Activated CD4-positive, alpha-beta T cell treated with anti-CD3 and anti-CD28 coated beads, Interleukin-2, amount 10 ng/mL, durations not matched to agents 7 days and 5 days (primary cell): ENCODE results near the gene PARVA. TPM values are rescaled to one million over a fixed set of nuclear protein-coding genes. Genes with fewer than 3 reads are reported as not detected.

Experiments used
- CTCF ChIA-PET: fragments of 350-600 bp; sonication (Branson Sonifier 250); formaldehyde crosslinking; loops from one replicate; lab custom pipeline; 2021; ENCODE audit warnings: antibody characterized with exemption; lab: Charles Lee
- POLR2A ChIA-PET: fragments of 350-600 bp; sonication (Branson Sonifier 250); formaldehyde crosslinking; loops from one replicate; lab custom pipeline; 2021; ENCODE audit warnings: antibody characterized with exemption; lab: Charles Lee
- DNase-seq: peaks from one replicate; pipeline ENCODE4 v3.0.0-alpha.2; 2020
- H3K27ac Mint-ChIP-seq: one replicate; pipeline ENCODE4 v1.8.0; 2021; ENCODE audit warnings: mild to moderate bottlenecking, moderate library complexity, mixed read lengths
- H3K27me3 Mint-ChIP-seq: one replicate; pipeline ENCODE4 v1.8.0; 2021; ENCODE audit warnings: mixed read lengths
- H3K36me3 Mint-ChIP-seq: one replicate; pipeline ENCODE4 v1.8.0; 2021; ENCODE audit warnings: low read depth, mixed read lengths
- H3K4me1 Mint-ChIP-seq: one replicate; pipeline ENCODE4 v1.8.0; 2021; ENCODE audit warnings: mixed read lengths
- H3K4me3 Mint-ChIP-seq: one replicate; pipeline ENCODE4 v1.8.0; 2021; ENCODE audit warnings: mild to moderate bottlenecking, moderate library complexity, mixed read lengths
- H3K9me3 Mint-ChIP-seq: one replicate; pipeline ENCODE4 v1.8.0; 2021; ENCODE audit warnings: mixed read lengths
- total RNA-seq, 2 experiments: library from RNA; stranded (reverse); gene quantifications; one replicate each; pipeline ENCODE4 v1.2.3, GENCODE V29; 2021

PARVA gene
- total RNA-seq, 2 experiments from 2014 or later = 0.22 TPM; not detected in 1

GRCh38 chr11:12413141-12414052 is 36.0 kb downstream of the PARVA start:
- no peak for DNase-seq
- H3K9me3 Mint-ChIP-seq = no peaks in the 10 kb centered on the region
- no peak overlapping the region for H3K27ac Mint-ChIP-seq
- no peak overlapping the region for H3K4me3 Mint-ChIP-seq
- no peaks in the 10 kb centered on the region for H3K36me3 Mint-ChIP-seq
- peaks cover 10% of the 10 kb centered on the region for H3K27me3 Mint-ChIP-seq
- CTCF ChIA-PET = no interaction called here
- POLR2A ChIA-PET = no interaction called here
- H3K4me1 Mint-ChIP-seq = no peaks in the 10 kb centered on the region

GRCh38 chr11:12414611-12415010 is 37.2 kb downstream of the PARVA start:
- CTCF ChIA-PET = no interaction called here
- H3K27me3 Mint-ChIP-seq = peaks cover 10% of the 10 kb centered on the region
- H3K9me3 Mint-ChIP-seq = no peaks in the 10 kb centered on the region
- H3K27ac Mint-ChIP-seq = no peak overlapping the region
- DNase-seq = no peak
- POLR2A ChIA-PET = no interaction called here
- no peaks in the 10 kb centered on the region for H3K36me3 Mint-ChIP-seq
- no peak overlapping the region for H3K4me3 Mint-ChIP-seq
- H3K4me1 Mint-ChIP-seq = no peaks in the 10 kb centered on the region

- Mint-ChIP-seq H3K27ac (no peak overlapping the region), H3K4me3 (no peak overlapping the region), H3K27me3 (peaks cover 10% of the 10 kb centered on the region), H3K9me3 (no peaks in the 10 kb centered on the region), H3K4me1 (no peaks in the 10 kb centered on the region), H3K36me3 (no peaks in the 10 kb centered on the region)
- DNase-seq = no peak
- POLR2A ChIA-PET = no interaction called here
- CTCF ChIA-PET = no interaction called here
Measured at GRCh38 chr11:12415342-12415966, 38.1 kb downstream of the PARVA start.

GRCh38 chr11:12416552-12416951 is 39.2 kb downstream of the PARVA start:
- Mint-ChIP-seq H3K4me3 (no peak overlapping the region), H3K27me3 (peaks cover 16% of the 10 kb centered on the region)
- CTCF ChIA-PET = no interaction called here

GRCh38 chr11:12417691-12418611 is 40.6 kb downstream of the PARVA start:
- H3K9me3 Mint-ChIP-seq = no peaks in the 10 kb centered on the region
- POLR2A ChIA-PET = no interaction called here
- H3K4me1 Mint-ChIP-seq = no peaks in the 10 kb centered on the region
- no peak for DNase-seq
- H3K27me3 Mint-ChIP-seq = peaks cover 16% of the 10 kb centered on the region
- H3K27ac Mint-ChIP-seq = no peak overlapping the region
- no peaks in the 10 kb centered on the region for H3K36me3 Mint-ChIP-seq
- H3K4me3 Mint-ChIP-seq = no peak overlapping the region
- CTCF ChIA-PET = no interaction called here

More at GRCh38 chr11:12416552-12416951, 39.2 kb downstream of the PARVA start:
- POLR2A ChIA-PET = no interaction called here
- no peaks in the 10 kb centered on the region for H3K4me1 Mint-ChIP-seq
- H3K36me3 Mint-ChIP-seq = no peaks in the 10 kb centered on the region
- DNase-seq = no peak
- no peaks in the 10 kb centered on the region for H3K9me3 Mint-ChIP-seq
- H3K27ac Mint-ChIP-seq = no peak overlapping the region

- Mint-ChIP-seq H3K9me3 (no peaks in the 10 kb centered on the region), H3K4me1 (no peaks in the 10 kb centered on the region), H3K27ac (no peak overlapping the region), H3K4me3 (no peak overlapping the region), H3K36me3 (no peaks in the 10 kb centered on the region), H3K27me3 (peaks cover 12% of the 10 kb centered on the region)
- ChIA-PET POLR2A (no interaction called here), CTCF (interaction anchor here (1.2 to 1.3 kb wide), 4 partner anchors 10 to 473 kb away, joined by 3 to 4 read pairs (median 3); no protein-coding TSS in a partner anchor)
- no peak for DNase-seq
Measured at GRCh38 chr11:12420040-12420439, 42.7 kb downstream of the PARVA start.

GRCh38 chr11:12420706-12421105 is 43.3 kb downstream of the PARVA start:
- CTCF ChIA-PET = interaction anchor here (0.6 to 1.3 kb wide), 5 partner anchors 9 to 782 kb away, joined by 3 to 4 read pairs (median 3); no protein-coding TSS in a partner anchor
- no peak for DNase-seq
- Mint-ChIP-seq H3K27ac (no peak overlapping the region), H3K9me3 (no peaks in the 10 kb centered on the region), H3K27me3 (peaks cover 12% of the 10 kb centered on the region), H3K36me3 (no peaks in the 10 kb centered on the region), H3K4me1 (no peaks in the 10 kb centered on the region), H3K4me3 (no peak overlapping the region)
- POLR2A ChIA-PET = no interaction called here

GRCh38 chr11:12421386-12421785 is 44.0 kb downstream of the PARVA start:
- Mint-ChIP-seq H3K36me3 (no peaks in the 10 kb centered on the region), H3K27ac (no peak overlapping the region), H3K9me3 (no peaks in the 10 kb centered on the region), H3K27me3 (peaks cover 9% of the 10 kb centered on the region), H3K4me3 (no peak overlapping the region), H3K4me1 (no peaks in the 10 kb centered on the region)
- CTCF ChIA-PET = interaction anchor here (0.6 to 1.2 kb wide), 2 partner anchors 51 to 783 kb away, joined by 3 read pairs; no protein-coding TSS in a partner anchor
- POLR2A ChIA-PET = no interaction called here
- no peak for DNase-seq

GRCh38 chr11:12426176-12426575 is 48.8 kb downstream of the PARVA start:
- no peak for DNase-seq
- ChIA-PET POLR2A (no interaction called here), CTCF (no interaction called here)
- H3K9me3 Mint-ChIP-seq = no peaks in the 10 kb centered on the region
- H3K27ac Mint-ChIP-seq = peak overlapping the region; percentile 20
- H3K4me3 Mint-ChIP-seq = no peak overlapping the region
- no peaks in the 10 kb centered on the region for H3K4me1 Mint-ChIP-seq
- peaks cover 3% of the 10 kb centered on the region for H3K27me3 Mint-ChIP-seq
- H3K36me3 Mint-ChIP-seq = no peaks in the 10 kb centered on the region

- Mint-ChIP-seq H3K4me3 (no peak overlapping the region), H3K36me3 (no peaks in the 10 kb centered on the region), H3K4me1 (no peaks in the 10 kb centered on the region), H3K9me3 (no peaks in the 10 kb centered on the region), H3K27ac (no peak overlapping the region), H3K27me3 (peaks cover 3% of the 10 kb centered on the region)
- ChIA-PET POLR2A (no interaction called here), CTCF (interaction anchor here (1.6 kb wide), 1 partner anchor 9 kb away, joined by 3 read pairs; no protein-coding TSS in a partner anchor)
- no peak for DNase-seq
Measured at GRCh38 chr11:12429155-12429554, 51.8 kb downstream of the PARVA start.

GRCh38 chr11:12430351-12430750 is 53.0 kb downstream of the PARVA start:
- CTCF ChIA-PET = interaction anchor here (1.6 kb wide), 1 partner anchor 10 kb away, joined by 3 read pairs; no protein-coding TSS in a partner anchor
- peaks cover 2% of the 10 kb centered on the region for H3K27me3 Mint-ChIP-seq

GRCh38 chr11:12430954-12431595 is 53.7 kb downstream of the PARVA start:
- Mint-ChIP-seq H3K36me3 (no peaks in the 10 kb centered on the region), H3K9me3 (no peaks in the 10 kb centered on the region), H3K27ac (no peak overlapping the region), H3K4me3 (no peak overlapping the region), H3K27me3 (peaks cover under 1% of the 10 kb centered on the region), H3K4me1 (no peaks in the 10 kb centered on the region)
- CTCF ChIA-PET = interaction anchor here (0.7 kb wide), 1 partner anchor 1127 kb away, joined by 3 read pairs; no protein-coding TSS in a partner anchor
- POLR2A ChIA-PET = no interaction called here
- no peak for DNase-seq

More at GRCh38 chr11:12430351-12430750, 53.0 kb downstream of the PARVA start:
- Mint-ChIP-seq H3K27ac (no peak overlapping the region), H3K4me3 (no peak overlapping the region), H3K36me3 (no peaks in the 10 kb centered on the region), H3K4me1 (no peaks in the 10 kb centered on the region), H3K9me3 (no peaks in the 10 kb centered on the region)
- no peak for DNase-seq
- POLR2A ChIA-PET = no interaction called here
